Limb (tissue), 2 donors: ENCODE results near the gene NOC2L.
A peak's percentile ranks its signal among the peaks of the same experiment; 100 is the strongest.

Experiments
- DNase-seq, 2 donors: peaks; one replicate each; pipeline ENCODE4 v3.0.0-alpha.2; 2016; ENCODE audit errors: extremely low spot score in 2 of 2

The NOC2L gene

DNA sequence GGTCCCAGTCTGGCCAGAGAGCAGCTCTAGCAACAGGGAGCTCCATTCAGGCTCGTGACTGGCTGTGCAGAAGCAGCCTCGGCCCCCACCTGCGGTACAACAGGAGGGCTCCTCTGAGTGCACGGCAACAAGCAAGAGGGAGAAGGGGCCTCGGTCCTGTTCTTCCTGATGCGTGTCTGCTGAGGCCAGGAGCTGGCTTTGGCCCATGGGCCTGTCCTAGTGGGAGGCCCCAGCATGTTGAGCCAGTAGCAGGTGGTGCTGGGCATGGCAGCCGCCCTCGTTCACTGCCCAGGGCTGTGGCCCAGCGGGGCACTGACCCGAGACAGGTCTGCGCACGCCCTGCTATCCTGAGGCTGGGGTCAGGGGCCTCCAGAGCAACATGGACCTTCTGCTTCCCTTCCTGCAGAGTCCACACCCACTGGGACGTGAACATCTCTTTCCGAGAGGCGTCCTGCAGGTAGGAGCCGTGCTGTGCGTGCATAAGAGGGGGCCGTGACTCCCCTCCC is 28.4 kb downstream of the NOC2L start:
- no peak for DNase-seq

DNA sequence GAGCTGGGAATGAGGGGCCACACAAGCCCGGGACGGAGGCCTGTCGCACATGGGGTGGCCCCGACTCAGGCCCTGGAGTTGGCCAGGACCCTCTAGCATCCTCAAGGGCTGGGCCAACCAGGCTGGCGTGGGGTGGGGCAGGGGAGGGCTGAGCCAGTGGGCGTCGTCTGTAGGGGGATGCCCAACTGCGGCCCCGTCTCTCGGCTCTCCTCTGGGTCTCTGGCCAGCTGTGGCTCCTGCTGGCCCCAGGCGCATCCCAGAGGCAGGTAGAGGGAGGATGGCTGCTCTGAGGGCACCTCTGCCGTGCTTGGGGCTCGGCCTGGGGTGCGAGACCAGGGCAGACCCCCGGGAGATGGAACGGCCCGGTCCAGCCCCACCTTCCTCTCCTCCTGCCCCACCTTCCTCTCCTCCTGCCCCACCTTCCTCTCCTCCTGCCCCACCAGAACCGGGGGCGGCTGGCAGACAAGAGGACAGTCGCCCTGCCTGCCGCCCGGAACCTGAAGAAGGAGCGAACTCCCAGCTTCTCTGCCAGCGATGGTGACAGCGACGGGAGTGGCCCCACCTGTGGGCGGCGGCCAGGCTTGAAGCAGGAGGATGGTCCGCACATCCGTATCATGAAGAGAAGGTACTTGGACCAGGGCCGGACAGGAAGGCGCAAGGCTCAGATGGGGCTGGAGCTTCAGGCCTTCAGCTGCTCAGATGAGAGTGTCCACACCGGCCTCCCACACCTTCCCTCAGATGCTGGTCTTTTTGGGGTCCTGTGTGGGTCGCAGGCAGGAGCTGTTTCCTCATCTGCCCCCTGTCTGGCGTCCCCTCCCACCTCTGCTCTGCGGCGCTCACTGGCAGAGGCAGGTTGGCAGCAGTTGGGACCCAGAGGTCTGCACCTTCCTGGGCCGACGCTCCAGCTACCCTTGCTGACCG is 29.1 kb downstream of the NOC2L start:
- no peak for DNase-seq

DNA sequence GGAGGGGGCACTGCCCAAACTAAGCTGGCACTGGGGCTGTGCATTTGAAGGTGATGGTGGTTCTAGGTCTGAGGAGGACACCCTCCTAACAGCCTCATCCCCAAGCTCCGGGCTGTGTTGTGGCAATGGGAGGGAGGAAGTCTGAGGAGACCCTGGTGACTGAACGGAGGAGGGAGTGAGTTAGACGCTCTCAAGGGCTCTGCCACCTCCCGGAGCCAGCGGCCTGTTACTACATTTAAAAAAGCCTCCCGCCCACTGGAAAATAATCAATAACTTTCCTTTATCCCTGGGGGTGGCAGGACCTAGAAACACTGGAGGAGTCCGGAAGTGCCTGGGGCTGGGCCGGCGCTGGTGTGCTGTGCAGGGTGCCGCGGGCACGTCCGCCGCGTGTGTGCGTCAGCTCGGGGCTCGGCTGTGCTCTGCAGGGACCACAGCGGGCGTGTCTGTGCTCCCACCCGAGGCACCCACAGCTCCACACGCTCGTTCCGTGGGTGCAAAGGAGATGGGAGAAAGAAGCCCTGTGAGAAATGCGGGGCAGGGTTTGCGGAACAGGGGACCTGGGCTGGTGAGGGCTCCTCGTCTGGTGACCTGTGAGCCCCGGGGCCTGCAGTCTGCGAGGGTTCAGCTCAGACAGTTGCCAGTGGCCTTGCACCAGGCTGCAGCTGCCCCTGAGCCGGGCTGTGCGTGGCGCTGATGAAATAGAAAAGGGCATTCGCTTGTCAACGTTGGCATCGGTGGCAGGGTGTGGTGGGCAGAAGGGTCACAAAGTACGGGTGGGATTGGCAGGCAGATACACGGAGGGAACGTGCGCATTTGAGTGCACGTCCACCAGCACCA is 30.0 kb downstream of the NOC2L start:
- no peak for DNase-seq

DNA sequence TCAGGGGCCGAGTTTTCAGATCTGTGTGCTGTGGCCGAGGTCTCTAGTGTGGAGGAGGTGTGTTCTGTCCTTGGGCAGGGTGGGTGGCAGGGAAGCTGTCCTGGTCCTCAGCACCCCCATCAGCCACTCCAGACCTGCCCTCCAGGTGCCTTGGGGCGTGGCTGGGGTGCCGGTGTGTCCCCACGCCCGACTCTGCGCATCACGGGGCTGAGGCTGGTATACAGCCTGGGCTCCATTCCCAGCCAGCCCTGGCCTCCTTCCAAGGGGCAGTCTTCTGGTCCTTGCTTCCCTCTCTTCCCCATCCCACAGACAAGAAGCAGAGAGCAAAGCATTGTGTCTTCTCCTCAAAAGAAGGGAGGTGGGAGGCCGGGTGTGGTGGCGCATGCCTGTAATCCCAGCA is 31.3 kb downstream of the NOC2L start:
- no peak for DNase-seq

DNA sequence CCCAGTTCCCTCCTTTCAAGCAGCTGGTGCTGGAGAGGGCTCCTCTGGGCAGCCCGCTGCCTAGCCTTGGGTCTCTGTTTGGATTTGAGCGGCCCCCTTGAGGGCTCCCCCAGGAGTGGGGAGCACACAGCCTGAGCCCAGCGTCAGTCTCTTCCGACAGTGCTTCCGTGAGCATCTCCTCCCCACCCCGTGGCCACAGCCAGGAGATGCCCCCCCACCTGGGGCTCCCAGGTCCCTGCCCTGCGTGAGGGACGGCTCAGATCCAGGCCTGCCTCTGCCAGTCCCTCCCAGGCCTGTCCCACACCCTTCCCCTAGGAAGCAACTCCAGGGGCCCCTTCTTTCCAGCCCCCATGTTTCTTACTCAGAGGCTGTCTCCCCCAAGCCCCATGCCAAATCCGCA is 31.8 kb downstream of the NOC2L start:
- no peak for DNase-seq

DNA sequence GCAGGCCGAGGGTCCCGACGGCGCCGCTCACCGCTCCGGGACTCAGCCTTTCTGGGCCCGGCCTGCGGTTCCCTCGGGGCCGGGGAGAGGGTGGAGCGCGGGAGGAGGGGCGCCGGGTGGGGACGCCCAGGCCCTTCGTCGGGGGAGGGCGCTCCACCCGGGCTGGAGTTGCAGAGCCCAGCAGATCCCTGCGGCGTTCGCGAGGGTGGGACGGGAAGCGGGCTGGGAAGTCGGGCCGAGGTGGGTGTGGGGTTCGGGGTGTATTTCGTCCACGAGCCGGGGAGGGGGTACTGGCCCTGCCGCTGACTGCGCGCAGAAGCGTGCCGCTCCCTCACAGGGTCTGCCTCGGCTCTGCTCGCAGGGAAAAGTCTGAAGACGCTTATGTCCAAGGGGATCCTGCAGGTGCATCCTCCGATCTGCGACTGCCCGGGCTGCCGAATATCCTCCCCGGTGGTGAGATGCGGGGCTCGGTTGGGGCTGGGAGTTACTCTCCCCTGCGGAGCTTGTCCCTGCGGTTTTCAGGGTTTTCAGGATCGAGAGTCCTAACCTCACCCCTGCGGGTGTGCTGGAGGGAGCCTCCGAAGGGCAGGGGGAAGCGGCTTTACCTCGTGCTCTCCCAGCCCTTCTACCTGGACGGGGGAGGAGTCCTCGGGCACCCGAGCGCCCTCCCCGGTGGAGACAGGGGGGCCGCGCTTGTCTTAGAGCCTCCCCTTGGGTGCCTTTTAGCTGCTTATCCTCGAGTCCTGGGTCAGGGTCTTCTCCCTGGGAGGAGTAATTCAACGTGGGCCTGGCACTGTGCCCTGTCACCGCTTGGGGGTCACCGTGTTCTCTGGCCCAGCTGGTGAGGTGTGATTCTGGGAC is 33.3 kb downstream of the NOC2L start:
- no peak for DNase-seq

DNA sequence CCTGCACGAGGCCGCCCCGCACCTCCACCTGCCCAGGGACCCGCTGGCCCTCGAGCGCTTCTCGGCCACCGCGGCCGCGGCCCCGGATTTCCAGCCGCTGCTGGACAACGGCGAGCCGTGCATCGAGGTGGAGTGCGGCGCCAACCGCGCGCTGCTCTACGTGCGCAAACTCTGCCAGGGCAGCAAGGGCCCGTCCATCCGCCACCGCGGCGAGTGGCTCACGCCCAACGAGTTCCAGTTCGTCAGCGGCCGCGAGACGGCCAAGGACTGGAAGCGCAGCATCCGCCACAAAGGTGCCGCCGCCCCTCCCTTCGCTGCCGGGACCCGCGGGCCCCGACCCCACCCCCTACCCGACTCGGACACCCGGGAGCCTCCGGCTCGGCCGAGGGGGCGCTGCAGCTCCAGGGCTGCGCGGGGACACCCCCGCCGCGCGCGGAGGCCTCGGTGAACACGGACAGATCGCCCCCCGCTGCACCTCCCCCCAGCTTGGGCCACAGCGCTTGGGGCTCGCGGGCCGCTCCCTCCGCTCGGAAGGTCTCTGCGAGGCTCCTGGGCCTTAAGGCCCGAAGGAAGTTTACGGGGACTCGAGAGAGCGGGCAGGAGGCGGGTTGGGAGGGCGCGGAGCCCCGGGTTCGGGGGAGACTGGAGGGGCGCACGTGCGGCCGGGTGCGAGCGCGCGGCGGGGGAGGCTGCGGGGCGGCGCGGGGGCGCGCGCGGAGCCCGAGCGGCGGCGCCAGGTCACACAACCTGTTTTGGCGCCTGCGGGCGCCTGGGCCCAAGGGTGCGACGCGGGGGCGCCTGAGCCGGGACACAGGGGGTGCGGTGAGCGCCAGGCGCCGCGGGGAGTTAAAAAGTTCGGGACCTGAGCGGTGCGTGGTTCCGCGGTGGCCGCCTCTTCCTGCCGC is 34.1 kb downstream of the NOC2L start:
- DNase-seq = no peak

DNA sequence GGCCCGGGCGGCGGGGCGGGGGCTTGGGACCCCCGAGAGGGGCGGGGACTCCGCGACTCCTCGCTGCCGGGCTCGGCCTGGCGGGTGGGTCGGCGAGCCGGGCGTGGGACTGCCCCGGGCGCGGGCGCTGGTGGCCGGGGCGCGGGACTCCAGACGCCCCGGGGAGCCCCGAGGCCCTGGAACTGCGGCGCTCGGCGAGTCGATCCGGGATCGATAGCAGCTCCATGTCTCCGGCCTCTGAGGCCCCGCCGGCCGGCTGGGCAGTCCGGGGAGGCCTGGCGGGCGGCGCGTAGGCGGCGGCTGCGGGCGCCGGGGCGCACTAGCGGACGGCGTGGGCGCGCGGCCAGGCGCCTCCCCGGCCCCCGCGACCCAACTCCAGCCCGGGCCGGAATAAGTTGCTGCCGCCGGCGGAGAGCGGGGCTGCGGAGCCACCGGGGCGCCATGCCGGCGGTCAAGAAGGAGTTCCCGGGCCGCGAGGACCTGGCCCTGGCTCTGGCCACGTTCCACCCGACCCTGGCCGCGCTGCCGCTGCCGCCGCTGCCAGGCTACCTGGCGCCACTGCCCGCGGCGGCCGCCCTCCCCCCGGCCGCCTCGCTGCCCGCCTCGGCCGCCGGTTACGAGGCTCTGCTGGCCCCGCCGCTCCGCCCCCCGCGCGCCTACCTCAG is 34.9 kb downstream of the NOC2L start:
- DNase-seq = no peak

DNA sequence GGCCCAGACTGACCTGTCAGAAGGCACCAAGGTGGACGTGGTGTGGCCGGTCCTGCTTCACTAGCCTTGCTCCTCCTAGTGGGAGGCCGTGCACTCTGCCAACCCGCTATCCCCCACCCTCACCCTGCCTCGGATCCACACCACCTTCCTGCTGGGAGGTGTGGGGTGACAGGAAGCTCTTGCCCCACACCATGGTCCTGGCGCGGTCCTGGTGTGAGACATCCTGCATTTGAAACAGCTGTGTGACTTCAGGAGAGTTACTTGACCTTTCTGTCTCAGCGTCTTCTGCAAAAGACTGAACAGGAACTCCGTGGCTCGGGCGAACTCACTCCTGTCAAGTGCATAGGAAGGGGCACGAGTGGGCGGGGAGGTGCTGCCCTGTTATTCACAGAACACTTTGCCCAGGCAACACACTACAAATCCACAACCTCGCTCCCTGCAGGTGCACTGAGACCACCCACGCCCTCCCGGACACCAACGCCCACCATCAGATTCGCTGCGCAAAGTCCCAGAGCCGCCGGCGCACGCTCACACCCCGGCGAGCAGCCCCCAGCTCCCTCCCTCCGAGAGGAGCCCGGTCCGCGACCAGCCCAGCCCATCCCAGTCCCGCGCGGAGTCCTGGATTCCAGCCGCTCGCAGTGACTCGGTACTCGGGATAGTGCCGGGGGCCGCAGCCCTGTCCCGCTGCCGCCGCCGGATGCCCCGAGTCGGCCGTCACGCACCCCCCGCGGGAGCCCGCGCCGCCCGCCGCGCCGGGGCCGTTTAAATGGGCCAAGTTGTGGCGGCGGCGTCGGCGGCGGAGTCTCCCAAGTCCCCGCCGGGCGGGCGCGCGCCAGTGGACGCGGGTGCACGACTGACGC is 35.7 kb downstream of the NOC2L start, which contains the start of gene SAMD11:
SAMD11 (plus strand) TSS at position 793 of the 860 bp plus-strand sequence. CDS start 509 bp downstream, outside the sequence.
- peak in 1 of 2 donors; percentile 93 for DNase-seq

DNA sequence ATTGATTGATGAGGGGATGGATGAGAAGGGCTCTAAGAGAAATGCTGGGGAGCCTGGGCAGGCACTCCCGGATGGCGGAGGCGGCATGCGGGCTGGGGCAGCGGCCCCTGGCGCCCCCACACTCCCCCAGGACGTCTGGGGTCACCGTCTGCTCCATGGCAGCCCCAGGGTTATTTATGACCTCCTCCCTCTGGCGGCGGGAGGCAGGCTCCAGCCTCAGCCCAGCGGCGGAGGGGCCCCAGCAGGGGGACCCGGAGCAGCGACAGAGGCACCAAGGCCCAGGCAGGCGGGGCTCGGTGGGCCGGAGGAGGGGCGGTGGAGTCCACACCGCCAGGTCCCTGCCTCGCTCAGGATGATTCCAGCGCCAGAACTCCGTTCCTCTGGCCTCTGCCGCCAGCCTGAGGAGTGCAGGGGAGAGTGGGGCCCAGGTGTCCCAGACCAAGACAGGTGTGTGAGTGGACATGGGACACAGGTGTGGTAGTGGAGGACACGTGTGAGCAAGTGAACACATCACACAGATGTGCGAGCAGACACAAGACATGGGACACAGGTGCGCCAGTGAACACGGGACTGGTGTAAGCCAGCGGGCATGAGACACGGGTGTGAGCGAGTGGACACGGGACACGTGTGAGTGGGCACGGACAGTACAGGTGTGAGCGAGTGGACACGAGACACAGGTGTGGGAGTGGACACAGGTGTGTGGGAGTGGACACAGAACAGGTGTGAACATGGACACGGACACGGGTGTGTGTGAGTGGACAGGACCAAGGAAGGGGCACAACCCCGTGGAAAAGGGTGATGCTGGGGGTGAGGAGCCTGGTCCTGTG is 37.8 kb downstream of the NOC2L start:
- DNase-seq = peak; percentile 76 to 88

DNA sequence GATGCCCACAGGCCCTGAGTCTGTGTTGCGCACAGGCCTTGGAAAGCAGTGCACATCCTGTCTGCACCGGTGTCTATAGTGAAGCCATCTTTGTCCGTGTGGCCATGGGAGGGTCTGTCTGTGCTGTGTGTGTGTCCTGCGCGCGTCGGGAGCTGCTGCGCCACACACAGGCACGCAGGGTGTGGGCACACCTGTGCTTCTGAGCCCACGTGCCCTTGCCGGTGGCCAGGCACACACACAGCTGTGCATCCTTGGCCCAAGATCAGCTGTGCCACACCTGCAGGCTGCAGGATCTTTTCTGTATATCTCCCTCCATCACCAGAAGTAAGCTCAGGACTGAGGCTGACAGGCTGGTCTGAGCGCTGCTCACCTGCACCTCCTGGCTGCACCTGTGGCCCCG is 38.5 kb downstream of the NOC2L start:
- no peak for DNase-seq

DNA sequence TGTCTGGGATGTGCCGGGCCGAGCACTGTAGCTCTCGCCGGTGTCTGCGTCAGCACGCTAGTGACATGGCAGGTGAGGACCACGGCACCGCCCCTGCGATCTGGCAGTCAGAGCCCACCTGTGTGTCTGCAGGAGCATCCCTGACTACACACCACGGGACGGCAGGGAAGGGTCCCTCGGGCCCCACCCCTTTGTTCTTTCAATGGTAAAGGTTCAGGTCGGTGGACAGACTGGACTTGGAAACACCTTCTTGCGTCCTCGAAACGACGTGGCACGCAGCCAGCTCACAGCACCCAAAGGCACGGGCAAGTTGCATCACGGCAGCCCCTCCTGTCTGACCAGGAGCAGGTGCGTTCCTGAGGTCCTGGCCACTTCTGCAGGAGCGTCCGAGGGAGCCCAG is 39.0 kb downstream of the NOC2L start:
- DNase-seq = no peak

DNA sequence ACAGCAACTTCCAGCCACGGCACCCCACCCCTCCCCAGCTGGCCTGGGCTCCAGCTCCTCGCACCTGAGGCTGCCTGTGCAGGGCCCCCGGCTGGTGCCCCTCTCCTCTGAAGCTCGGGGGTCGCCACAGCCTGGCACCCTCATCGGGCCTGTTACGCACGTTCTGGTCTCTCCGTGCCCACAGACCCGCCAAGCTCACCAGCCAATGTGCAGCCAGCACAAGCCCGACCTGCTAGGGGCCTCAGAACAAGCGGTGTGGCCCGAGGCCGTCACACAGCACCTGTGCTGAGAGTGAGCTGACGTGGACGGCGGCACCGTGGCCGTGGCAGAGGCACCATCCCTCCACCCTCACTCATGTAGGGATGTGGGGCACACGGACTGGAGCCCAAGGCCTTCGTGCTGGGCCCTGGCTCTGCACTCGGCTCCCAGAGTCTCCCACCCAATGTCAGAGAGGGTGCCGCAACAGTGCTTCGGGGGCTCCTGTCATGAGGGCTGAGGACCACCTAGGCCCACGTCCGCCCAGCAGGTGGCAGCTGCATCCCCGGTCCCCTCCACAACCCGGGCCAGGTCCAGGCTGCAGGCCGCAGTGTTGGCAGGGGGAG is 39.7 kb downstream of the NOC2L start:
- DNase-seq = no peak

DNA sequence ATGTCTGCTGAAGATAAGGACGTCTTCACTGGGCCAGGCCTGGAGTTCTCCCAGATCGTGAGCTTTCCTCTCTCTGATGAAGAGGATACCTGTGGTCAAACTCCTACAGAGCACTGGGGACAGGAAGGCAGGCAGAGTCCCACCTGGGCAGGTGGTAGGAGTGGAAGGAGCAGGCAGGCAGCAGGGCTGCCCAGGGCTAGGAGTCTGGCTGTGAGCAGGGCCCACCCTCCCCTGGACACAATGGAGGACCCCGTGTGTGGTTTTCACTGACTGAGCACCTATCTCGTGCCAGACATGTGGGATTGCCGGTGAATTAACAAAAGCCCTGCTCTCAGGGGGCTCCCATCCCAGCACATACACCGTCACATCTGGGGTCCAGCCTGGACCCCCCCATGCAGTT is 40.2 kb downstream of the NOC2L start:
- no peak for DNase-seq

DNA sequence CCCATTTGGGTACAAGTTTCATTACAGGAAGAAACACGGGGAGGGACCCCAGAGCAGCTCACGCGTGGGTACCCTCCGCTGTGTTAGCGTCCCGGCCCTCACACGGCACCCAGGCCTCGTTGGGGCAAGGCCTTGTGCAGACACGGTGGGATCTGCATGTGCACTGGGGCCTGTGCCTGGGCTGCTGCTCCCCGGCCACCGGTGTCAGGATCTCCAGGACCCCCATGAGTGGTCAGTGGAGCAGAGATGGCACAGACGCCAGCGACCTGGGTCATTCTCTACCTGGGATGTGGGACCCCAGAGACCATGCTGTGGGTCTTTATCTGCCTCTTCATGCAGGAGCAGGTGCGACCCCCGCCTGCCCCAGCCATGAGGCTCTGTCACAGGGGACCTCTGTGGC is 40.7 kb downstream of the NOC2L start:
- DNase-seq = no peak

DNA sequence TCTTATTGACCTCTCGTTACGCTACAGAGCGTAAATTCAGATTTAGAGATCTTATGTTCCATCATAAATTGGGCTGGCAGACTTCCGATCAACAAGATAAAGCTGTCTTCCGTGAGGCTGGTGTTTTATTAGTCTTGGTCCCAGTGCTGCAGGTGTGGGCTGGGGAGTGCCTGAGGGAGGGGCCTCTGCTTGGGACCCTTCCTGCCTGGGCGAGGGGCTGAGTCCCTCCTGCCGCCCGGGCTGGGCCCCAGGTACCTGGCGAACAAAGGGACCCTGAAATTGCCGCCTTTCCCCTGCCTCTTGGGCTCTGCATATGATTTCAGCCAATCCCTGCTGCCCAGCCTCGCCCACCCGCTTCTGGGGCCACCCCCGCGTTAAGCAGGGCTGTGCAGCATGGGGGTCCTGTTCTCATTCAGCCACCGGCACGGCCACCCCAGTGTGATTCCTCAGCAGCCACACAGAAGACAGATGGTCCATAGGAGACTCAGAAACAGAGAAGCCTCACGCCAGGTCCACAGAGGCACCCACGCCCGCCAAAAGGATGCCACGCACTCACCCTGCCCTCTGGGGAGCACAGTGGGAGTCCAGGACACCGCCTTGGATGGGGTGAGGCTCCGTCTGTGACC is 41.5 kb downstream of the NOC2L start:
- no peak for DNase-seq

DNA sequence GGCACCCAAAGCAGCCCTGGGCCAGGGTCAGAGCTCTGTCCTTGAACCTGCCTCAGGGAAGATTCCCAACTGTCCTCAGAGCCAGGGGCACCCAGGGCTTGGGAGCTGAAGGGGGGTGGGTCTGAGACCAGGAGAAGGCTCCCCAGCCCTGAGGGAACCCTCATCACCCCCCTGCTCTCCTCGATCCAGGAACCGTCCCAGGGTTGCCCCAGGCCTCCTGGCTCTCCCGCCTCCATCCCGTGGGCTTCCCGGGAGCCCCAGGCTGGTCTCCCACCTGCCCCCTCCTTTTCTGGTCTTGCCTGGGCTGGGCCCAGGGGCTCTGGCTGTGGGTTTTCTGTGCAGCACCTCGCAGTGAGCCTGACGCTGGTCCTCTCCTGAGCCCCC is 42.0 kb downstream of the NOC2L start:
- no peak for DNase-seq
